MM.1S (cell line): ENCODE measurements around the gene CACNA1D.

Source experiments
- DNase-seq: peaks from one replicate; pipeline ENCODE4 v3.0.0-alpha.2; 2015
- H2AFZ ChIP-seq: fragments of 300-600 bp; sonication (generic); 2 replicates; pipeline ENCODE4 v1.6.0; 2016; ENCODE audit warnings: antibody characterized with exemption, low read length
- H3F3A ChIP-seq: fragments of 300-600 bp; sonication (generic); 2 replicates; pipeline ENCODE4 v1.6.1; 2016; ENCODE audit warnings: mild to moderate bottlenecking, antibody characterized with exemption, low read length, moderate library complexity, mixed read lengths; ENCODE audit not compliant: insufficient read depth
- H3K27ac ChIP-seq: fragments of 300-600 bp; sonication (generic); 2 replicates; pipeline ENCODE4 v1.5.1; 2016; ENCODE audit warnings: mild to moderate bottlenecking, low read length
- H3K27me3 ChIP-seq: fragments of 300-600 bp; sonication (generic); replicated peaks from 2 replicates; pipeline ENCODE4 v1.6.0; 2016; ENCODE audit warnings: low read length; ENCODE audit not compliant: insufficient read depth
- H3K36me3 ChIP-seq: fragments of 300-600 bp; sonication (generic); replicated peaks from 2 replicates; pipeline ENCODE4 v1.6.1; 2016; ENCODE audit warnings: mild to moderate bottlenecking, low read length, mixed read lengths; ENCODE audit not compliant: insufficient read depth
- H3K4me1 ChIP-seq: fragments of 300-600 bp; sonication (generic); 2 replicates; pipeline ENCODE4 v1.6.1; 2016; ENCODE audit warnings: low read length, mixed read lengths
- H3K4me2 ChIP-seq: fragments of 300-600 bp; sonication (generic); 2 replicates; pipeline ENCODE4 v1.6.0; 2016; ENCODE audit warnings: low read depth, low read length
- H3K4me3 ChIP-seq: fragments of 300-600 bp; sonication (generic); 2 replicates; pipeline ENCODE4 v1.5.1; 2016; ENCODE audit warnings: low read length, mixed read lengths
- H3K79me2 ChIP-seq: fragments of 300-600 bp; sonication (generic); 2 replicates; pipeline ENCODE4 v1.6.1; 2016; ENCODE audit warnings: mixed run types, low read length, mixed read lengths
- H3K9ac ChIP-seq: fragments of 300-600 bp; sonication (generic); 2 replicates; pipeline ENCODE4 v1.6.1; 2016; ENCODE audit warnings: low read length, mixed read lengths
- H3K9me2 ChIP-seq: fragments of 300-600 bp; sonication (generic); replicated peaks from 2 replicates; pipeline ENCODE4 v1.6.1; 2016; ENCODE audit warnings: mild to moderate bottlenecking, low read length, mixed read lengths; ENCODE audit not compliant: insufficient read depth
- H3K9me3 ChIP-seq: fragments of 300-600 bp; sonication (generic); replicated peaks from 2 replicates; pipeline ENCODE4 v1.6.1; 2016; ENCODE audit warnings: mild to moderate bottlenecking, low read length, mixed read lengths; ENCODE audit not compliant: insufficient read depth
- H4K20me1 ChIP-seq: fragments of 300-600 bp; sonication (generic); 2 replicates; pipeline ENCODE4 v1.6.1; 2016; ENCODE audit warnings: mild to moderate bottlenecking, low read length, moderate library complexity, mixed read lengths; ENCODE audit not compliant: insufficient read depth
- EZH2 ChIP-seq: fragments of 300-600 bp; sonication (generic); optimal IDR thresholded peaks from 2 replicates; pipeline ENCODE3; 2017; ENCODE audit warnings: low read depth, mild to moderate bottlenecking, antibody characterized with exemption, low read length, mixed read lengths
- EZH2phosphoT487 ChIP-seq: fragments of 300-600 bp; sonication (generic); IDR thresholded peaks from 2 replicates; pipeline ENCODE4 v1.6.1; 2018; ENCODE audit warnings: antibody characterized with exemption, low read length
- TF ChIP-seq, protein P1 (sequence below): fragments of 300-600 bp; sonication (generic); IDR thresholded peaks from 2 replicates; pipeline ENCODE4 v1.5.1; 2016; ENCODE audit warnings: antibody characterized with exemption, low read length, mixed read lengths

Gene CACNA1D

DNA sequence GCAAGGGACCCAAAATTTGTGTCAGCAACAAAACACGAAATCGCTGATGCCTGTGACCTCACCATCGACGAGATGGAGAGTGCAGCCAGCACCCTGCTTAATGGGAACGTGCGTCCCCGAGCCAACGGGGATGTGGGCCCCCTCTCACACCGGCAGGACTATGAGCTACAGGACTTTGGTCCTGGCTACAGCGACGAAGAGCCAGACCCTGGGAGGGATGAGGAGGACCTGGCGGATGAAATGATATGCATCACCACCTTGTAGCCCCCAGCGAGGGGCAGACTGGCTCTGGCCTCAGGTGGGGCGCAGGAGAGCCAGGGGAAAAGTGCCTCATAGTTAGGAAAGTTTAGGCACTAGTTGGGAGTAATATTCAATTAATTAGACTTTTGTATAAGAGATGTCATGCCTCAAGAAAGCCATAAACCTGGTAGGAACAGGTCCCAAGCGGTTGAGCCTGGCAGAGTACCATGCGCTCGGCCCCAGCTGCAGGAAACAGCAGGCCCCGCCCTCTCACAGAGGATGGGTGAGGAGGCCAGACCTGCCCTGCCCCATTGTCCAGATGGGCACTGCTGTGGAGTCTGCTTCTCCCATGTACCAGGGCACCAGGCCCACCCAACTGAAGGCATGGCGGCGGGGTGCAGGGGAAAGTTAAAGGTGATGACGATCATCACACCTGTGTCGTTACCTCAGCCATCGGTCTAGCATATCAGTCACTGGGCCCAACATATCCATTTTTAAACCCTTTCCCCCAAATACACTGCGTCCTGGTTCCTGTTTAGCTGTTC, 316.9 kb downstream of the CACNA1D start:
- no peak overlapping the region for H3K9ac ChIP-seq
- H3K4me2 ChIP-seq: no peak overlapping the region
- H3F3A ChIP-seq: no peaks in the 10 kb centered on the region
- H3K4me1 ChIP-seq: no peaks in the 10 kb centered on the region
- TF ChIP-seq, protein P1, sequence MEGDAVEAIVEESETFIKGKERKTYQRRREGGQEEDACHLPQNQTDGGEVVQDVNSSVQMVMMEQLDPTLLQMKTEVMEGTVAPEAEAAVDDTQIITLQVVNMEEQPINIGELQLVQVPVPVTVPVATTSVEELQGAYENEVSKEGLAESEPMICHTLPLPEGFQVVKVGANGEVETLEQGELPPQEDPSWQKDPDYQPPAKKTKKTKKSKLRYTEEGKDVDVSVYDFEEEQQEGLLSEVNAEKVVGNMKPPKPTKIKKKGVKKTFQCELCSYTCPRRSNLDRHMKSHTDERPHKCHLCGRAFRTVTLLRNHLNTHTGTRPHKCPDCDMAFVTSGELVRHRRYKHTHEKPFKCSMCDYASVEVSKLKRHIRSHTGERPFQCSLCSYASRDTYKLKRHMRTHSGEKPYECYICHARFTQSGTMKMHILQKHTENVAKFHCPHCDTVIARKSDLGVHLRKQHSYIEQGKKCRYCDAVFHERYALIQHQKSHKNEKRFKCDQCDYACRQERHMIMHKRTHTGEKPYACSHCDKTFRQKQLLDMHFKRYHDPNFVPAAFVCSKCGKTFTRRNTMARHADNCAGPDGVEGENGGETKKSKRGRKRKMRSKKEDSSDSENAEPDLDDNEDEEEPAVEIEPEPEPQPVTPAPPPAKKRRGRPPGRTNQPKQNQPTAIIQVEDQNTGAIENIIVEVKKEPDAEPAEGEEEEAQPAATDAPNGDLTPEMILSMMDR: no peak
- TF ChIP-seq EZH2: no peak
- TF ChIP-seq EZH2phosphoT487: no peak
- H3K27ac ChIP-seq: no peak overlapping the region
- H3K27me3 ChIP-seq: no peaks in the 10 kb centered on the region
- H2AFZ ChIP-seq: no peak overlapping the region
- H3K9me3 ChIP-seq: no peaks in the 10 kb centered on the region
- H3K9me2 ChIP-seq: no peaks in the 10 kb centered on the region
- no peaks in the 10 kb centered on the region for H3K36me3 ChIP-seq
- no peak for DNase-seq
- no peaks in the 10 kb centered on the region for H3K79me2 ChIP-seq
- no peaks in the 10 kb centered on the region for H4K20me1 ChIP-seq
- no peak overlapping the region for H3K4me3 ChIP-seq

DNA sequence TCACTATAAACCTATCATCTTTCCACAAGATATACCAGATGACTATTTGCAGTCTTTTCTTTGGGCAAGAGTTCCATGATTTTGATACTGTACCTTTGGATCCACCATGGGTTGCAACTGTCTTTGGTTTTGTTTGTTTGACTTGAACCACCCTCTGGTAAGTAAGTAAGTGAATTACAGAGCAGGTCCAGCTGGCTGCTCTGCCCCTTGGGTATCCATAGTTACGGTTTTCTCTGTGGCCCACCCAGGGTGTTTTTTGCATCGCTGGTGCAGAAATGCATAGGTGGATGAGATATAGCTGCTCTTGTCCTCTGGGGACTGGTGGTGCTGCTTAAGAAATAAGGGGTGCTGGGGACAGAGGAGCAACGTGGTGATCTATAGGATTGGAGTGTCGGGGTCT, 318.0 kb downstream of the CACNA1D start:
- no peak overlapping the region for H3K27ac ChIP-seq
- H3K27me3 ChIP-seq: no peaks in the 10 kb centered on the region
- TF ChIP-seq EZH2: no peak
- H3K4me3 ChIP-seq: no peak overlapping the region
- no peaks in the 10 kb centered on the region for H3K9me2 ChIP-seq
- no peak overlapping the region for H2AFZ ChIP-seq
- no peaks in the 10 kb centered on the region for H4K20me1 ChIP-seq
- H3K9me3 ChIP-seq: no peaks in the 10 kb centered on the region
- H3K9ac ChIP-seq: no peak overlapping the region
- H3F3A ChIP-seq: no peaks in the 10 kb centered on the region
- no peak overlapping the region for H3K4me2 ChIP-seq
- no peaks in the 10 kb centered on the region for H3K36me3 ChIP-seq
- no peaks in the 10 kb centered on the region for H3K79me2 ChIP-seq
- no peaks in the 10 kb centered on the region for H3K4me1 ChIP-seq
- DNase-seq: no peak

DNA sequence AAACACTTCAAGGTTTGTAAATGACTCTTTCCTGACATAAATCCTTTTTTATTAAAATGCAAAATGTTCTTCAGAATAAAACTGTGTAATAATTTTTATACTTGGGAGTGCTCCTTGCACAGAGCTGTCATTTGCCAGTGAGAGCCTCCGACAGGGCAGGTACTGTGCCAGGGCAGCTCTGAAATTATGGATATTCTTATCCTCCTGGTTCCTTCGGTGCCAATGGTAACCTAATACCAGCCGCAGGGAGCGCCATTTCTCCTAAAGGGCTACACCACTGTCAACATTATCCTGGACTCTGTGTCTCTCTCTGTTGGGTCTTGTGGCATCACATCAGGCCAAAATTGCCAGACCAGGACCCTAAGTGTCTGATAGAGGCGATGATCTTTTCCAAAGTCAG, 318.8 kb downstream of the CACNA1D start:
- H3K79me2 ChIP-seq: no peaks in the 10 kb centered on the region
- H3K4me2 ChIP-seq: no peak overlapping the region
- no peak overlapping the region for H3K9ac ChIP-seq
- H3K9me3 ChIP-seq: no peaks in the 10 kb centered on the region
- H3K4me3 ChIP-seq: no peak overlapping the region
- no peaks in the 10 kb centered on the region for H3K4me1 ChIP-seq
- no peaks in the 10 kb centered on the region for H3K9me2 ChIP-seq
- H2AFZ ChIP-seq: no peak overlapping the region
- H3K27ac ChIP-seq: no peak overlapping the region
- TF ChIP-seq EZH2 (no peak), EZH2phosphoT487 (no peak)
- TF ChIP-seq, protein P1: no peak
- no peaks in the 10 kb centered on the region for H4K20me1 ChIP-seq
- H3F3A ChIP-seq: no peaks in the 10 kb centered on the region
- H3K36me3 ChIP-seq: no peaks in the 10 kb centered on the region
- H3K27me3 ChIP-seq: no peaks in the 10 kb centered on the region
- no peak for DNase-seq

DNA sequence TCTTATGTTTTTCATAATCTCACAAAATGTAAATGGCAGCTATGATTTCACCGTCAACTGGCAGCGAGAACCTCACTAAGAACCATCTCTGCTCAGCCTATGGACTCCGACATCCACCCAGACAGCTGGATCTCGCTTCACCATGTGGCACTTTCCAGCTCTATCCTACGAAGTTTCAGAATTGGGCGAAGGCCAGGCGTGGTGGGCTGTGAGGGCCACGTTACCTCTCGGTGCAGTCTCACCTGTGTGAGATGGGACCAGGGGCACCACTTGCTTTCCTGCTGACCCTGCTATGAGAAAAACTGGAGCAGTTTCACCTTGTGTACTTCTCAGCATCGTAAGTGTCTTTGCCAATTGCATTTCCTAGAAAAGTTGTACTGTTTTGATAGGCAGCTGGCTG, 319.5 kb downstream of the CACNA1D start:
- Histone ChIP-seq H3K4me1 (no peaks in the 10 kb centered on the region), H3K9me2 (no peaks in the 10 kb centered on the region), H3K9ac (no peak overlapping the region), H3K4me3 (no peak overlapping the region), H3K36me3 (no peaks in the 10 kb centered on the region), H3K9me3 (no peaks in the 10 kb centered on the region), H3F3A (no peaks in the 10 kb centered on the region), H3K79me2 (no peaks in the 10 kb centered on the region), H3K27me3 (no peaks in the 10 kb centered on the region), H3K4me2 (no peak overlapping the region), H4K20me1 (no peaks in the 10 kb centered on the region), H3K27ac (no peak overlapping the region), H2AFZ (no peak overlapping the region)
- TF ChIP-seq, protein P1: no peak
- no peak for TF ChIP-seq EZH2
- TF ChIP-seq EZH2phosphoT487: no peak
- DNase-seq: no peak
